Measurements from ENCODE around the gene ABCC1.

Gene ABCC1

DNA sequence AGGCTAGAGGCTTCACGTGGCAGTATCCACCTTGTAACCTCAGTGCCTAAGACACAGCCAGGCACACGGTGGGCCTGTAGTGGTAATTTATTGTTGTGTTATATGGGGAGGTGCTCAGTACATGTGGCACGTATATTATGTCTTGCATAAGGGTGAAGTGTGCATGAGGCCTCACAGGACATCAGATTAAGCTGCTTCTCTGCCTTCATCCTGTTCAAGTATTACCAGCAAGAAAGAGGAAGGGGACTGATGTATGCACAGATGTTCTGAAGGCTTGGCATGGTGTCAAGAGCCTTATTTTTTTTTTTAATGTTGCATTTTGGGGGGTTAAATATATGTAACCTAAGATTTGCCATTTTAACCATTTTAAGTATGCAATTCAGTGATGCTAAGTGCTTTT lies 71.6 kb downstream of the ABCC1 start:
- no peak for DNase-seq (ENCODE audit: low read depth)

GRCh38 chr16:16021646-16021987 lies 72.2 kb downstream of the ABCC1 start:
- no peak for DNase-seq (ENCODE audit: low read depth)

- DNase-seq (ENCODE audit: low read depth), result peak; percentile 97
Observed at GRCh38 chr16:16021988-16022682, 72.7 kb downstream of the ABCC1 start.

DNA sequence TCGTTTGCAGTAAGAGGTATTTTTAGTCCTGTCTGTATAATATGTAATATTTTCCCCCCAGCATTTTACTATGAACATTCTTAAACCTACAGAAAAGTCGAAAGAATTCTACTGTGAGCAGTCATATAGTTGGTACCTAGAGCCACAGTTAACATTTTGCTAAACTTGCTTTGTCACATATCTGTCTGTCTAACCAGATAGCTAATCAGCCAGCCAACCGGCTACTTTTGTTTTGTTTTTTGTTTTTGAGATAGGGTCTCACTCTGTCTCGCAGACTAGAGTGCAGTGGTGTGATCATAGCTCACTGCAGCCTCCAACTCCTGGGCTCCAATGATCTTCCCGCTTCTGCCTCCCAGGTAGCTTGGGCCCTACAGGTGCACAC lies 73.3 kb downstream of the ABCC1 start:
- no peak for DNase-seq (ENCODE audit: low read depth)

DNA sequence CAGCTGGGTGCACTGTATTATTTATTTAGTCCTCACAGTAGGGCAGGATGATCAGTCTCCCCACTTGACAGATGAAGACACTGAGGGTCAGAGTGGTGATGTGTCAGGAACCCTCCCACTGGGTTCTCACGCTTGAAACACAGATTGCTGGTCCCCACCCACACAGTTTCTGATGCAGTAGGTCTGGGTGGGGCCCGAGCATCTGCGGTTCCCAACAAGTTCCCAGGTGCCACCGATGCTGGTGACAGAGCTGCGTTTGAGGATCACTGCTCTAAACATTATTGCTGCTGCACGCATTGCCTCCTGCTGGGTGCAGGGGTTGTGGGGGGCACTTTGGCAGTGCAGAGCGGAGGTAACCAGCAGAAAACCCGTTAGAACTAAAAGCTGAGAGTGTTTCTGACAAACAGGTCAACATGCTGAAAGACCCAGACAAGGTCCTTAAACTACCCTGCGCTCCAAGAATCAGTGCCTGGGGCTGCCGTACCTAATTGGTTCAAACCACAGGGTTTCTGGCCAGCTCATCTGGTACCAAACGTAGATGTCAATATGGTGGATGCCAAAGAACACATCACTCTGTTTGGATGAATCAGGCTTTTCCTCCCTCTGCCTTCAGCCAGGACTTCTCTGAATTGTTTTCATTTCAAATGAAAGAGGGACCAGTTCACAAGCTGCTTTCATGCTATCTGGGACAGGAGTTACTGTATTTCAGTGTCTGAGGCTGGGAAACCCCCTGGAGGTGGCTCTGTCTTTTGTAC lies 76.0 kb downstream of the ABCC1 start:
- DNase-seq (ENCODE audit: low read depth), result peak; percentile 94

DNA sequence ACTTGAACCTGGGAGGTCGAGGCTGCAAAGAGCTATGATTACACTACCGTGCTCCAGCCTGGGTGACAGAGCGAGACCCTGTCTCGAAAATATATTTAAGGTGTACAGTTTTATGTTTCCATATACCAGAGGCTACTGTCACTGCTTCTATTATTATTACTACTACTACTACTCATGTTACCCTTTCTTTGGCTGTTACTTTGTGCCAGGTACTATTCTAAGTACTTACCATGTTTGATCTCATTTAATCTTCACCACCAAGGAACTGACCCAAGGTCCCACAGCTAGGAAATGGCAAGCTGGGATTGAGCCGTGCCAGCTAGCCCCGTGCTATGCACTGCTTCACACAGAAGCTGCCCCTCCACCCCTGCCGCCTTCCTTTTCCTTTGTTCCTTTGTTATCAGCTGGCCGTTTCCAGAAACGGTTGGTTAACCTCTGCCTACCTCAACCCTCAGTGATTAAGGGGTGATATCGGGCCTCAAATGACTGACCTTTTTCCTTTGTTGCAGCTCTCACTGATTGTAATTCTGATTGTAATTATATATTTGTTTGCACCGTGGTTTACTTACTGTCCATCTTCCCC lies 78.4 kb downstream of the ABCC1 start:
- DNase-seq (ENCODE audit: low read depth), result no peak

DNA sequence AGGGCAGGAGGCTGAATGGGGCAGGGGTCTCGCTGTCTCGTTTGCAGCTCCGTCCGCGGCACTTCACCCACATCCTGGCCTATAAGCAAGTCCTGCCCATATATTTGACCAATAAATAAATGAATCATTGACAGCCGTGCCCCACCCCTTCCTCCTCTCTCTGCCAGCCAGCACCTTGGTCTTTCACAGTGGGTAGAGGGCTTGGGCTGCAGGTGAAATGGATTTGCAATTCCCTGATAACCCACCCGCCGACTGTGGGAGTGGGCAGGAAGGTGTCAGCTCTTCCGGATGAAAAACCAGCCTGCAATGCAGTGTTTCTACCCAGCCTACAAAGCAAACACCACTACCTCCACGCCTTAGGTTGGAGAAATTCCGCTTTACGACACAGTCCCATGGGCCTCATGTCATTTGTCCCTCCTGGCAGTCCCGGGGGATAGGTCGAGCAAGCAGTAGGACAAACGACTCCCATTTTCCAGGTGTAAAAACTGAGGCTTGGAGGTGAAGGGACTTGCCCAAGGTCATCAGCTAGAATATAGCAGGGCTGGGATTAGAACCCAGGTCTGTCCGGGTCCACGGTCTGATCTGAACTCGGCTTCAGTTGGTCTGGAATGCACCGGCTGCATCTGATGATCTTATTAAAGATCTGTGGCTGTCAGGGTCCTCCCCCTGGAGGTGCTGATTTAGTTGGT lies 79.0 kb downstream of the ABCC1 start:
- no peak for DNase-seq (ENCODE audit: low read depth)

- DNase-seq (ENCODE audit: low read depth), result peak; percentile 71
Observed at GRCh38 chr16:16029431-16030011, 80.1 kb downstream of the ABCC1 start.

DNA sequence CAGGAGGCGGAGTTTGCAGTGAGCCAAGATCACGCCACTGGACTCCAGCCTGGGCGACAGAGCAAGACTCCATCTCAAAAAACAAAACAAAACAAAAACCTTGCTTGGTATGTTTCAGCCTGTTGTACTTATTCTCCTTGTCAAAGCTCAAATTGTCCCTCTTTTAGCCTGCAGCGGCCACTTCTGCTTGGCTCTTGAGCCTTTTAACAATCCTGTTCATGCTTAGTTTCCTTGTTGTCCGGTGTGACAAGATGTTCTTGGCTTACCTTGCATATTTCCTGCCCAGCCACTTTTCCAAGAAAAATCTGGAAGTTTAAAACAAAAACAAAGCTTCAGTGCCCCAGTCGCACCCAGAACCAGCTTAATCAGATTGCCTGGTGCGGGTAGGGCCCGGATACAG lies 81.0 kb downstream of the ABCC1 start:
- no peak for DNase-seq (ENCODE audit: low read depth)

GRCh38 chr16:16031401-16031800 lies 82.0 kb downstream of the ABCC1 start:
- no peak for DNase-seq (ENCODE audit: low read depth)

GRCh38 chr16:16032271-16032979 lies 83.0 kb downstream of the ABCC1 start:
- DNase-seq (ENCODE audit: low read depth), result peak; percentile 65

- DNase-seq (ENCODE audit: low read depth), result no peak
Observed at GRCh38 chr16:16033208-16033717, 83.8 kb downstream of the ABCC1 start.

- DNase-seq (ENCODE audit: low read depth), result no peak
Observed at GRCh38 chr16:16036359-16036792, 87.0 kb downstream of the ABCC1 start.

DNA sequence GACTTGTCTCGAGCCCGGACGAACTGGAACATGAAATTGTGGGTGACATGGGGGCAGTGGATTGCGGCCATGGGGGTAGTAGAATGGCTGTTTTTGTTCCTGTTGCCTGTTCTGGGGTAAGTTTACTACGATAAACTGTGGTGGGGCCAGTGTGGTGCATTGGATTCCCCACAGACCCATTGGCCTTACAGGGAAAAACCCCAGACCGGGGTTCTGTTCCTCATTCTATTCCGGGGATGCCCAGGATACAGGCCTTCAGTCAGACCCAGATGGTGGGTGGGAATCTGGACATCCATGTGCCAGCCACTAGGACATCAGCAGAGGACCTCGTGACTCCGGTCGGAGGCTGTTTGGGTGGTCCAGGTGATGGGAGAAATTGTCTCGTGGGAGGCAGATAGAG lies 88.1 kb downstream of the ABCC1 start:
- DNase-seq (ENCODE audit: low read depth), result no peak

- no peak for DNase-seq (ENCODE audit: low read depth)
Observed at GRCh38 chr16:16037970-16038369, 88.6 kb downstream of the ABCC1 start.

- no peak for DNase-seq (ENCODE audit: low read depth)
Observed at GRCh38 chr16:16038950-16039349, 89.5 kb downstream of the ABCC1 start.

DNA sequence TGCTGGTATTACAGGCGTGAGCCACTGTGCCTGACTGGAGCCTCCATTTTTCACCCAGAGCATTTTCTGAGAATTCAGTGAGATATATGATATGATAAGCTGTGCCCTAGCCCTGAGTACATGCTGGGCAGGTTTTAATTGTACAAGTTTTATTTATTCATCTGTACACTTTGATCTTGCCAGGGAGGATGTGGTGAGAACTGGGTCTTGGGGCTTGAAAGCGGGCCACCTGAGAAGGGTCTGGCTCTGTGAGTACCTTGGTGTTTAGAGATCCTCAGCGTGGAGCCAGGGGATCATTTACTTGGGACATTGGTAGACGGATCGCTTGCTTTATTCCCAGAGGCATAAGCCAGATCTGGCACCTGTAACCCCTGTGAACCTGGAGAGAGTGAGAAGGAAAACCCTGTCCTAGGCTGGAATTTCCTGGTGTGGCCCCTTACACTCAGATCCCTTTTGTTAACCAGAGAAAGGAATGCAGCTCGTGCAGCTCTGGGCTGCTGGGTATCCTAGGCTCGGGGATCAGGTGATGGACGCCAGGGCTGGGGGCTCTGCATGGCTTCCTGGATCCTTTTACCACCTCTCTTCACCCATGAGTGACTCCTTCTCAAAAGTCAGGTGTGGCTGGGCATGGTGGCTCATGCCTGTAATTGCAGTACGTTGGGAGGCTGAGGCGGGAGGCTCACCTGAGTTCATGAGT lies 91.9 kb downstream of the ABCC1 start:
- DNase-seq (ENCODE audit: low read depth), result no peak

GRCh38 chr16:16042076-16042475 lies 92.7 kb downstream of the ABCC1 start:
- DNase-seq (ENCODE audit: low read depth), result peak; percentile 92

DNA sequence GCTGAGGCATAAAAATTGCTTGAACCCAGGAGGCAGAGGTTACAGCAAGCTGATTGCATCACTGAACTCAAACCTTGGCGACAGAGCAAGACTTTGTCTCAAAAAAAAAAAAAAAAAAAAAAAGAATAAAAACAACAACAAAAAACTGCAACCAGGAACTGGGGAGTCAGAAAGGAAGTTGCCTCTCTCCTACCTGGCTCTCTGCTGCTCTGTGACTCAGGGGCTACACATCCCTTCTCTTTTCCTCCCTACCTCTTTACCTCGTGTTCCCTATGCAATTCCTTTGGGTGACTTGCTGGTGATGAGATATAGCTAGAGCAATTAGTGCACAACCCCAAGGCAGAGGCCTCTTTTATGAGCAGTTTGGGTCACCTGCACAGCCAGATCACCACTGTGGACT lies 95.9 kb downstream of the ABCC1 start:
- DNase-seq (ENCODE audit: low read depth), result peak; percentile 24

GRCh38 chr16:16045879-16046278 lies 96.5 kb downstream of the ABCC1 start:
- no peak for DNase-seq (ENCODE audit: low read depth)

DNA sequence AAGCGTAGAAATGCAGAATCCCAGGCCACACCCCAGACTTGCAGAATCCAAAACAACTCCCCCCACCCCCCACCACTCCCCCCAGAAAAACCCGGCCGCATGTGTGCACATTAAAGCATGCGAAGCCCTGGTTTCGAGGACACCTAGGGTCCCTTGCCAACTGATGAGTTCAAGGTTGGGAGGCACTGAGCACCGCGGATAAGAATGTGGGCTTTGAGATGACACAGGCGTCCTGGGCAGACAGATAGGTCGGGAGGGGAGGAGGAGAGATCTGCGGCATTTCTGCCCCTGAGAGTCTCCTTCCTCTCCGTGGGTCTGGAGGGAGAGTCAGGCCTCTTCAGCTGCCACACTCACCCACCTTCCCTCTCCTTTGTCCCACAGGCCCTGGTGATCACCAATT lies 98.3 kb downstream of the ABCC1 start:
- DNase-seq (ENCODE audit: low read depth), result no peak
